CD14-positive monocyte (primary cell): Measurements from ENCODE around the gene EFCAB8. TPM values are rescaled to one million over a fixed set of nuclear protein-coding genes. Genes with fewer than 3 reads are reported as not detected.

Experiments
- DNase-seq, 3 donors: peaks; one replicate each; pipeline ENCODE4 v3.0.0-alpha.2; 2011 to 2022
- H2AFZ ChIP-seq: 2 replicates; pipeline ENCODE4 v1.6.0; 2012; ENCODE audit warnings: mild to moderate bottlenecking, low read depth, low read length, inconsistent platforms; ENCODE audit not compliant: insufficient read depth, poor library complexity, severe bottlenecking
- H3K27ac ChIP-seq, 2 donors: 1 replicate in 1 of 2; 2 replicates in 1 of 2; pipeline ENCODE4 v1.5.1; 2012 to 2013; ENCODE audit warnings: low read length in 2 of 2, control low read depth in 1 of 2, inconsistent platforms in 1 of 2, low read depth in 1 of 2, mild to moderate bottlenecking in 1 of 2
- H3K27me3 ChIP-seq, 2 donors: one replicate each; pipeline versions ENCODE4 v1.6.0 to v1.6.1; 2011 to 2013; ENCODE audit warnings: low read length in 2 of 2; ENCODE audit not compliant: control insufficient read depth in 2 of 2, insufficient read depth in 2 of 2
- H3K36me3 ChIP-seq, 2 donors: replicated peaks in 1 of 2; 1 replicate in 1 of 2; 2 replicates in 1 of 2; pipeline versions ENCODE4 v1.5.1 to v1.6.1; 2012 to 2013; ENCODE audit warnings: low read length in 2 of 2, control low read depth in 1 of 2, inconsistent platforms in 1 of 2, mild to moderate bottlenecking in 1 of 2; ENCODE audit not compliant: insufficient read depth in 2 of 2, control insufficient read depth in 1 of 2
- H3K4me1 ChIP-seq, 2 donors: 1 replicate in 1 of 2; 2 replicates in 1 of 2; pipeline versions ENCODE4 v1.5.1 to v1.6.1; 2012 to 2013; ENCODE audit warnings: low read length in 2 of 2, control low read depth in 1 of 2, inconsistent platforms in 1 of 2, mild to moderate bottlenecking in 1 of 2, moderate library complexity in 1 of 2; ENCODE audit not compliant: insufficient read depth in 2 of 2, control insufficient read depth in 1 of 2
- H3K4me2 ChIP-seq: replicated peaks from 2 replicates; pipeline ENCODE3; 2012; ENCODE audit warnings: low read length, moderate library complexity, mild to moderate bottlenecking; ENCODE audit not compliant: poor library complexity, severe bottlenecking; ENCODE audit errors: extremely low read depth
- H3K4me3 ChIP-seq, 3 experiments: fragments of 200-600 bp in 1 of 3; sonication (generic) in 1 of 3; replicated peaks in 1 of 3; 1 replicate in 2 of 3; 2 replicates in 1 of 3; pipeline ENCODE4 v1.5.1; 2011 to 2013; ENCODE audit warnings: low read length in 3 of 3, mild to moderate bottlenecking in 3 of 3, control low read depth in 2 of 3, low read depth in 2 of 3, inconsistent platforms in 1 of 3, moderate library complexity in 1 of 3
- H3K79me2 ChIP-seq: 2 replicates; pipeline ENCODE4 v1.6.0; 2012; ENCODE audit warnings: mild to moderate bottlenecking, control low read depth, inconsistent platforms, low read length, moderate library complexity; ENCODE audit not compliant: insufficient read depth
- H3K9ac ChIP-seq: 2 replicates; pipeline ENCODE4 v1.6.0; 2017; ENCODE audit warnings: low read length, mild to moderate bottlenecking; ENCODE audit not compliant: insufficient read depth, poor library complexity, severe bottlenecking
- H3K9me3 ChIP-seq, 2 donors: replicated peaks in 1 of 2; 1 replicate in 1 of 2; 2 replicates in 1 of 2; pipeline versions ENCODE4 v1.5.1 to v1.6.1; 2012 to 2013; ENCODE audit warnings: low read length in 2 of 2, control low read depth in 1 of 2; ENCODE audit not compliant: control insufficient read depth in 1 of 2, insufficient read depth in 1 of 2
- H4K20me1 ChIP-seq: 2 replicates; pipeline ENCODE4 v1.6.0; 2012; ENCODE audit warnings: mild to moderate bottlenecking, low read length, control low read depth, moderate library complexity; ENCODE audit not compliant: insufficient read depth
- H3K27ac Mint-ChIP-seq, 7 donors: one replicate each; pipeline ENCODE4 v1.8.0; 2020; ENCODE audit warnings: mild to moderate bottlenecking in 7 of 7, mixed read lengths in 7 of 7, moderate library complexity in 6 of 7, inconsistent platforms in 2 of 7
- H3K27me3 Mint-ChIP-seq, 3 donors: one replicate each; pipeline ENCODE4 v1.8.0; 2021 to 2022; ENCODE audit warnings: low read depth in 3 of 3, mild to moderate bottlenecking in 3 of 3, mixed read lengths in 3 of 3, moderate library complexity in 3 of 3, inconsistent platforms in 1 of 3
- H3K36me3 Mint-ChIP-seq, 2 donors: one replicate each; pipeline ENCODE4 v1.8.0; 2020; ENCODE audit warnings: mixed read lengths in 2 of 2, inconsistent platforms in 1 of 2, mild to moderate bottlenecking in 1 of 2
- H3K4me1 Mint-ChIP-seq: one replicate; pipeline ENCODE4 v1.8.0; 2020; ENCODE audit warnings: mild to moderate bottlenecking, mixed read lengths
- H3K4me3 Mint-ChIP-seq, 2 donors: one replicate each; pipeline ENCODE4 v1.8.0; 2020; ENCODE audit warnings: mild to moderate bottlenecking in 2 of 2, mixed read lengths in 2 of 2, moderate library complexity in 1 of 2
- H3K9me3 Mint-ChIP-seq, 7 donors: one replicate each; pipeline ENCODE4 v1.8.0; 2020 to 2022; ENCODE audit warnings: mixed read lengths in 7 of 7, mild to moderate bottlenecking in 6 of 7, moderate library complexity in 6 of 7, inconsistent platforms in 2 of 7
- WGBS: methylation state at CpG from one replicate; pipeline ENCODE4 v1.1.5; 2013; ENCODE audit warnings: missing lambda C conversion rate; ENCODE audit not compliant: insufficient coverage; 5-methylcytosine and 5-hydroxymethylcytosine counted together
- intact Hi-C, 2 donors: fragments of 100-400 bp; cut with micrococcal nuclease; formaldehyde crosslinking; loops; one replicate each; pipeline versions ENCODE4 v1.15.0 to v1.15.1; 2023
- polyA plus RNA-seq, 3 donors: library from polyadenylated mRNA; depleted of rRNA in 1 of 3; unstranded in 2 of 3; stranded (reverse) in 1 of 3; fragments of 300-500 nt in 2 of 3; fragments of >200 nt in 1 of 3; fragmentation: Illumina TruSeq in 2 of 3; gene quantifications; 1 replicate in 2 of 3; 2 replicates in 1 of 3; pipeline ENCODE4 v1.2.3, GENCODE V29; 2012 to 2021
- TF ChIP-seq, protein P1 (sequence below): fragments of 200-600 bp; IDR thresholded peaks from one replicate; pipeline ENCODE4 v1.8.0; 2022; ENCODE audit warnings: antibody characterized with exemption, mild to moderate bottlenecking

Gene EFCAB8
- polyA plus RNA-seq, 3 donors: 0.45 TPM; not detected in 2

- Histone ChIP-seq H3K9me3 (no peaks in the 10 kb centered on the region), H3K27ac (peak overlapping the region in 1 of 2 donors; percentile 32), H3K4me1 (no peaks in the 10 kb centered on the region), H3K4me2 (no peak overlapping the region), H3K36me3 (peaks cover 86 to 97% of the 10 kb centered on the region in 2 donors), H3K79me2 (peaks cover 68% of the 10 kb centered on the region), H3K9ac (no peak overlapping the region), H4K20me1 (peaks cover 89% of the 10 kb centered on the region), H3K27me3 (no peaks in the 10 kb centered on the region), H2AFZ (no peak overlapping the region), H3K4me3 (no peak overlapping the region)
- Mint-ChIP-seq H3K4me3 (no peak overlapping the region), H3K9me3 (peaks cover 0 to 2% (median 0%) of the 10 kb centered on the region in 7 donors), H3K4me1 (no peaks in the 10 kb centered on the region), H3K27ac (peak overlapping the region in 3 of 7 donors; percentile 19 to 32 (median 27)), H3K36me3 (peaks cover 67 to 98% of the 10 kb centered on the region in 2 donors), H3K27me3 (peaks cover 0 to 1% (median 0%) of the 10 kb centered on the region in 3 donors)
- 96% methylated on average over 15 of the region's 17 CpGs for WGBS
- TF ChIP-seq, protein P1, sequence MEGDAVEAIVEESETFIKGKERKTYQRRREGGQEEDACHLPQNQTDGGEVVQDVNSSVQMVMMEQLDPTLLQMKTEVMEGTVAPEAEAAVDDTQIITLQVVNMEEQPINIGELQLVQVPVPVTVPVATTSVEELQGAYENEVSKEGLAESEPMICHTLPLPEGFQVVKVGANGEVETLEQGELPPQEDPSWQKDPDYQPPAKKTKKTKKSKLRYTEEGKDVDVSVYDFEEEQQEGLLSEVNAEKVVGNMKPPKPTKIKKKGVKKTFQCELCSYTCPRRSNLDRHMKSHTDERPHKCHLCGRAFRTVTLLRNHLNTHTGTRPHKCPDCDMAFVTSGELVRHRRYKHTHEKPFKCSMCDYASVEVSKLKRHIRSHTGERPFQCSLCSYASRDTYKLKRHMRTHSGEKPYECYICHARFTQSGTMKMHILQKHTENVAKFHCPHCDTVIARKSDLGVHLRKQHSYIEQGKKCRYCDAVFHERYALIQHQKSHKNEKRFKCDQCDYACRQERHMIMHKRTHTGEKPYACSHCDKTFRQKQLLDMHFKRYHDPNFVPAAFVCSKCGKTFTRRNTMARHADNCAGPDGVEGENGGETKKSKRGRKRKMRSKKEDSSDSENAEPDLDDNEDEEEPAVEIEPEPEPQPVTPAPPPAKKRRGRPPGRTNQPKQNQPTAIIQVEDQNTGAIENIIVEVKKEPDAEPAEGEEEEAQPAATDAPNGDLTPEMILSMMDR: no peak
- no peak for DNase-seq
- intact Hi-C loops: no loop called here
Observed at GRCh38 chr20:32839227-32839981, 19.3 kb upstream of the EFCAB8 start.

DNA sequence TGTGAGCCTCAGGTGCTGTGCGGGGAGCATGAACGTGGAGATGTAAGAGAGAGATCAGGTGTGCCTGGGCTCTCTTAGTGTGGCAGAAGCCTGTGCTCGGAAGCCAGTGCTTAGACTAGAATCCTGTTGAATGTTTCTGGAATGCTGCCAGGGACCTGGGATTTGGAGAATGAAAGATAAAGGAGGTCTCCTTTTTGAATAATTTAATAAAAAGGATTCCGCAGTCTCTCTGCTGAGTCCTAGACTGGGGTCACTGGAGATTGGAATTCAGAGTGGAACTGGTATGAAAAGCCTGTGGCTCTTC lies 18.8 kb upstream of the EFCAB8 start:
- TF ChIP-seq, protein P1: no peak
- H3K4me1 Mint-ChIP-seq: no peaks in the 10 kb centered on the region
- H3K4me3 Mint-ChIP-seq: no peak overlapping the region
- Histone ChIP-seq H3K4me1 (no peaks in the 10 kb centered on the region), H4K20me1 (peaks cover 93% of the 10 kb centered on the region), H3K36me3 (peaks cover 84 to 97% of the 10 kb centered on the region in 2 donors), H3K4me2 (no peak overlapping the region), H3K27me3 (no peaks in the 10 kb centered on the region), H3K27ac (peak overlapping the region in 1 of 2 donors; percentile 32), H3K4me3 (no peak overlapping the region), H2AFZ (no peak overlapping the region), H3K9me3 (no peaks in the 10 kb centered on the region), H3K79me2 (peaks cover 68% of the 10 kb centered on the region), H3K9ac (no peak overlapping the region)
- intact Hi-C loops: no loop called here
- H3K9me3 Mint-ChIP-seq: peaks cover 0 to 2% (median 0%) of the 10 kb centered on the region in 7 donors
- H3K27ac Mint-ChIP-seq: peak overlapping the region in 4 of 7 donors; percentile 19 to 32 (median 26)
- peaks cover 0 to 1% (median 0%) of the 10 kb centered on the region in 3 donors for H3K27me3 Mint-ChIP-seq
- no peak for DNase-seq
- WGBS: 92% methylated on average over 4 of the region's 4 CpGs
- peaks cover 69 to 98% of the 10 kb centered on the region in 2 donors for H3K36me3 Mint-ChIP-seq
